SIG-M5 treated with dmso at 0.1 percent for 504 hours (cell line): ENCODE data around the gene TPO.
"Not testable (repeated sequence)": the region's sequence is repeated elsewhere in the genome, so short reads cannot be mapped to it uniquely, and the experiment has no call there.

ENCODE experiments used
- DNase-seq: peaks from one replicate; lab custom pipeline; 2025; ENCODE audit not compliant: unreplicated experiment; lab: John Stamatoyannopoulos, UW

TPO gene

GRCh38 chr2:1405124-1405523 lies 8.1 kb upstream of the TPO start:
- DNase-seq: no peak

DNA sequence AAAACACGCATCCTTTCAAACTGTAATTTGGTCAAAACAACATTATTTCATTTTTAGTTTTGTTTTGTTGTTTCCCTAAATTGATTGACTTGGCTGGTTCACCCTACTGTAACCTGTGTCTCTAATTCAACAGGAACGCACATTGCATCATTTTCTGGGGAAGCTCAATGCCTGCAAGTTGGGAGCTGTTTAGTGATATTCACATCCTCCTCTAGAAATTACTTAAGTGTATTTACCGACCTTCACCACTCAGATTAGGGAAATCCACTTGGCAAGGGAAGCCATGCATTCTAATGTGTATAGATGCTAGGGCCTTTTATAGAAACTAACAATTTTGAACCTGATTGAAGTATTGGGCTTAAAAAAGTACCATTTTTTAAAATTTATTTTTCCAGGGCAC lies 7.3 kb upstream of the TPO start:
- DNase-seq: no peak

DNA sequence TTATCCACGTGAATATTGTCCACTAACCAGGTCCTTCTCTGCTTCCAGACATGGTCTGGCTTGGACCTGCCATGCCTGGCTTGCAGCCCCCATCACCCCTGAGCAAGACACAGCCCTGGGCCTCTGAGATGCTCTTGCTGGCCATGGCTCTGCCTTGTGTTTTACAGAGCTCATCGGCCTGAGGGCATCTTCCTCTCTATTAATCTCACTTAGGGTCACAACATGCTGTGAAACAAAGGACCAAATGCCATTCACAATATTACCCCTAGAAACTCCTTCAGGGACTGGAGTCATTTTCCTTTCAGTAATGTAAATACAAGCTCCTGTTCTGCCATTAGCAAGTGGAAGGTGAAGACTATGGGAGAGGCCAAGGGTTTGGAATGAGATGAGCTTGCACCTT lies 6.8 kb upstream of the TPO start:
- no peak for DNase-seq

DNA sequence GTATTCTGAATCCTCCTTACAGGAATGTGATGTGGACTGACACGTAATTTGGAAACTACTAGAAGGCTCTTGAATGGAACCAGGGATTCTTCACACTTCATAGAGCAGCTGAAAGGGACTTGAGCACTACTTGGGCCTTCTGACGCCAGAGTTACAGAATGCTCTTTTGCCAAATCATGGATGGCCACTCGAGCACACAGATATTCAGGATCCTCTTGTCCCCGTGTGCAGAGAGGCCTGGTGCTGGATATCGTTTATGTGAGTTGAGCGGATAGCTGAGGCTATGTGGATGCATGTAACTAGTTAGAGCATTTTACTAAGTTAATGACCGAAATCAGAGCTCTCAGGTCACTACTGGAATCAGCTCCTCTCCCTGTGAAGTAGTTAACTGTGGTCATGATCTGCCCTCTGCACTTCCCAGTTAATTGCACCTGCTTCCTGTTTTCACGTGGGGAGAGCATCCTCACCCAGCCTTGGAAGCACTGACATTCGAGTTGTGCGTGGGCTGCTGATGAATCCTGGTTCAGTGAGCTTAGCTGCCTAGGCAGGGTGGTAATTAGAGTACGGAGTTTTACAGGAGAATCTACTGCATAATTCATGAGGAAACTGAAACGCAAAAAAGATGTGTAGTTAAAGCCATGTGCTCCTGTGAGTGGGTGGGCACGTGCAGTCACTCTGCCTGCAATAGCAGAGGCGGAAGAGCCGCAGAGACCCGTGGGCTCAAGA lies 5.2 kb upstream of the TPO start:
- no peak for DNase-seq

DNA sequence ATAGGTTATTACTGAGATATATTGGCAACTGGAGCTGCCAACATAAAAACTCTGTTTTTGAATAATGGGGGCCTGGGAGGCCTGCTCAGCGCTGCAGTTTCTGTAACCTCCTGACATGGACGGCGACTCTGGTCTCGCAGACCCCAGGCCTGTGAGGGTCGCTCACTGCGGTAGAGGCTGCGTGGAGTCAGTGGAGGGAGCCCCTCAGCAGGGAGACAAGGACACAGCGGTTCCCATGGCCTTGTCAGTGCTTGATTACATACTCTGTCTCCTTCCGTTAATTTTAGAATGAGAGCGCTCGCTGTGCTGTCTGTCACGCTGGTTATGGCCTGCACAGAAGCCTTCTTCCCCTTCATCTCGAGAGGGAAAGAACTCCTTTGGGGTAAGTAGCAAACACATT lies 858 bp downstream of the TPO start:
- no peak for DNase-seq

- DNase-seq: not testable (repeated sequence)
Measured at GRCh38 chr2:1414901-1415300, 1.6 kb downstream of the TPO start.

DNA sequence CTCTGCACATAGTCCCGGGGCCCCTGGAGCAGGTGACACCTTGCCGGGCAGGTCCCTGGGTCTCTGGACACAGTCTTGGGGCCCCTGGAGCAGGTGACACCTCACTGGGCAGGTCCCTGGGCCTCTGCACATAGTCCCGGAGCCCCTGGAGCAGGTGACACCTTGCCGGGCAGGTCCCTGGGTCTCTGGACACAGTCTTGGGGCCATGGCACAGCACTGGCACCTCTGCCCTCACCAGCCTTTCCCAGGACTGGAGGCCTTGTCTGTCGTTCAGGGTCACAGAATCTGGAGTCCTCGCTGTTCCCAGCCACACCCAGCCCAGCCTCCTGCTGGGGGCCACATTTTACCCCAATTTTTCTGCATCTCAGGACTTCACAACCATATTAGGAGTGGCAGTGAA lies 2.2 kb downstream of the TPO start:
- DNase-seq: no peak

DNA sequence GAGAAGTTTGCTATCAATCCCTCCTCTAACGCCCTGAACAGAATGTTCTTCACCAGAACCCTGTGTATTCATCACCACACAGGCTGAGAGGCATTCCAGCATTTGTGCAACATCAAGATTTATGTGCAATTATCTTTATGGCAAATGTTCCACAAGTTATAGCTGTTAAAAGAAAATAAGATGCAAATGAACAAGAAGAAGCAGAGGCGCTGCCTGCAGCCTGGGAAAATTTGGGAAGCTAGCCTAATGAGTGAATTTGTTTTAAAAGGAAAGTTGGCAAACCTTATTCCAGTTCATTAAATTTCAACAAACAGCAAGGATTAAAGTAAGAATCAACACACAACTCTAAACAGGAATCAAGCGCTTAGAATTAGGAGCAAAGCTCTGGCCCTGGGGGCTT lies 5.3 kb downstream of the TPO start:
- no peak for DNase-seq

- no peak for DNase-seq
Measured at GRCh38 chr2:1420746-1421480, 7.7 kb downstream of the TPO start.

GRCh38 chr2:1421731-1422130 lies 8.5 kb downstream of the TPO start:
- DNase-seq: no peak

GRCh38 chr2:1422131-1422530 lies 8.9 kb downstream of the TPO start:
- no peak for DNase-seq

DNA sequence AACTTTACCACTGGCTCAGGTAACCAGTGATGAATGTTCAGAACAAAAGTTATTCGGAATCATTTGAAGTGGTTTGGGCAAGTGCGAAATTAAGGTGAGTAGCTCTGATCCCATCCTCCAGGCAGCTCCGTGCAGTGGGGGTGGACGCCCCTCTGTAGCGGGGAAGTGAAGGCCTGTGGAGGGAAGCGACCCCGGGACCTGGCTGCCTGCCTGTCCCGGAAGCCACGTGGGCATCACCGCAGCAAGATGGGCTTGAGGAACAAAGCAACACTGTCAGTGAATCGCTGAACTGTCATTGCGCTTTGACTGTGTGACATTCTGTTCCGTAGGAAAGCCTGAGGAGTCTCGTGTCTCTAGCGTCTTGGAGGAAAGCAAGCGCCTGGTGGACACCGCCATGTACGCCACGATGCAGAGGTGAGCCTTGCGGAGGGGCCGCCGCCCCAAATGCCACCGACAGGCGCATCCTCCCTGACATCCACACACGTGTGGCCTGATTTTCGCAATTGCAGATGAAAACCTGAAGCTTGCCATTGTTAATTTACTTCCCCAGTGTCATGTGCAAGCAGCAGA lies 9.5 kb downstream of the TPO start:
- DNase-seq: no peak

DNA sequence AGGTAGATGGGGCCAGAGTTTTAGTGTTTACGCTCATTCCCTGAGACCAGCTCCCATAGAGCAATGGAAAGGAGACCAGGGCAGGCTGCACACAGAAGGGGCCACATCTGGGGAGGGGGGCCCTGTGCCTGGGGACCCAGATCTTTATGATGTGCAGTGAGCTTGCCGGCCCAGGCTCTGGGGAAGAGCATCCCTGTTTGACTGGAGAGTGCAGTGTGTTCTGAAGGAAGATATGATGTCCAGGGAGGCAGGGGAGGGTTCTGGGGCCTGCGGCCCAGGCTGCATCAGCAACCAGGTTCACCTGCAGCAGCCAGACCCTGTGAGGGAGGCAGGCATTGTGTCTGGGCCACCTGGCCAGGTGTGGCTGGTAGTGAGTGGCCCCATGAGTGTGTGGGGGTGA lies 13.8 kb downstream of the TPO start:
- DNase-seq: no peak

DNA sequence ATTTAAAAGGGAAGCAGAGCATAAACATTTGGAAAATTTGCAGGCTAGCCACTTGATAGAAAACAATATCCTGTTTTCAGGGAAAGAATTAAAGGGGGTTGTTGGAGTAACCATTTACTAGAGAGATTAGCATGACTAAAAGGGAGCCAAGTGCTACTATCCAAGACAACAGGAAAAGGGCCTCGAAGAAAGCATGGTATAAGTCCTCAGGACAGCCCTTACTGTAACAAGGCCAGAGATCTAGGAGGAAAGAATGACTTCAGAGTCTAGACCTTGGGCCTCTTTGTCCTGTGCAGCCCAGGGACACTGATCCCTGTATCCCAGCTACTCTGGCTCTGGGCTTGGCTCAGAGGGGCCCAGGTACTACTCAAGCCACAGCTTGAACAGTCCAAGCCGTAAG lies 16.6 kb downstream of the TPO start:
- no peak for DNase-seq

- DNase-seq: no peak
Measured at GRCh38 chr2:1430491-1430890, 17.2 kb downstream of the TPO start.

GRCh38 chr2:1431886-1432400 lies 18.7 kb downstream of the TPO start:
- no peak for DNase-seq

GRCh38 chr2:1432726-1433125 lies 19.5 kb downstream of the TPO start:
- DNase-seq: no peak

DNA sequence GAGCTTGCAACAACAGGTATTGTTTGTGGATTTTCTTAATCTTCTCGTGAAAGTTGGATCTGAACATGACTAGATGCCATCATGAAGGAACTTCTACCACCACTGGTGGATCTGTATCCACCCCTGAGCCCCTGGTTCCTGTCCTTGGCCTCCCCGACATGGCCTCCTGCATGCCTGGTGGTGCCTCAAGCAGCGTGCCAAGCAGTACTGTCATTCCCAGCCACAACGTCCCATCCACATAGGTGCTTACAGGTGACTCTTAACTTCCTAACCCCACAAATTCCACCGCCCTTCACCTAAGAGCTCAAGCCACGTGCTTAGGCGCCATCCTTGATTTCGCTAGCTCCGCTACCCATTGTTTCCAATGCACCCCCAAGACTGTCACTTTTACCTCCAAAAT lies 23.1 kb downstream of the TPO start:
- DNase-seq: no peak

- no peak for DNase-seq
Measured at GRCh38 chr2:1437101-1437500, 23.8 kb downstream of the TPO start.

GRCh38 chr2:1437537-1437936 lies 24.3 kb downstream of the TPO start:
- DNase-seq: no peak

DNA sequence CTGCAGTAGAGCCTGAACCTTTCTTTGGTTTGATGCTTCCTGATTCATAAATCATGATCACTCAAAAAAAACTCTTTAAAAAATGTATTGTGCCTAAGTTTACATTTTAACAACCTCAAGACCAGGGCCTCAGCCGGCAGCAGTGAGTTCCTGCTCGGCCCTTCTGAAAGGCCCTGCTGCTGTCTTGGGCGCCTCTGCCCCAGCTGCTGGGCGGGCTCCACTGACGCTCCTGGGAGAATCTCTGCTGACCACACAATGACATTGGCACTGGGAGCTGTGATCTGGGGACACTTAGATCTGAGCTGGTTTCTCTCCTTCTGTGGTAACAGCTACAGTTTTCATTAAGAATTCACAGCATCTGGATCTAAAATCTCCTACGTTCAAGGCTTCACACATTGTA lies 25.7 kb downstream of the TPO start:
- no peak for DNase-seq

GRCh38 chr2:1440581-1440980 lies 27.3 kb downstream of the TPO start:
- no peak for DNase-seq
